ENCODE data around the gene VAMP4. TPM values are rescaled to one million over a fixed set of nuclear protein-coding genes. Genes with fewer than 3 reads are reported as not detected.

VAMP4 gene
- total and polyA plus RNA-seq, 2 donors (not counting 3 experiments of a cell fraction or from before 2014, with no cell fraction given): 2.1 to 10.4 TPM

- FAIRE-seq: no peak
- H3K9ac ChIP-seq (replicated peaks; ENCODE audit: extremely low read depth, insufficient read depth, low read length): no peak overlapping the region
- no peak for TF ChIP-seq GATA2 (IDR thresholded peaks at IDR 0.05; ENCODE audit: insufficient read depth, insufficient read length, low read depth, low read length)
- H3K27ac ChIP-seq (ENCODE audit: insufficient read depth, low read depth, low read length): no peak overlapping the region
- intact Hi-C loops (cut with micrococcal nuclease): no loop called here
- H3K9me1 ChIP-seq (replicated peaks; ENCODE audit: control insufficient read depth, extremely low read depth, insufficient read depth, low read length): no peaks in the 10 kb centered on the region
- no TSS peak for BruUV-seq (replicated peaks)
- peak overlapping the region; percentile 91 for H3K4me2 ChIP-seq (ENCODE audit: insufficient read depth, low read length)
- no peaks in the 10 kb centered on the region for H3K9me3 ChIP-seq (replicated peaks; ENCODE audit: control insufficient read depth, insufficient read depth, low read length)
- H2AFZ ChIP-seq (ENCODE audit: low read depth, low read length): no peak overlapping the region
- dilution Hi-C loops (cut with MboI; ENCODE audit: extremely low pct_ligation_motif_present, low sequenced_read_pairs): no loop called here
- H3K79me2 ChIP-seq (ENCODE audit: control insufficient read depth, insufficient read depth, low read length): peaks cover 13% of the 10 kb centered on the region
- H3K4me3 ChIP-seq (replicated peaks in 1 of 3; ENCODE audit: insufficient read depth in 1 of 3, low read depth in 1 of 3, low read length in 3 of 3): no peak overlapping the region
- ChIA-PET POLR2A (no interaction called here), CTCF (interaction anchor here (1.2 to 4.3 kb wide), 11 partner anchors 8 to 245 kb away, joined by 3 to 22 read pairs (median 4); partner anchors contain the start of gene METTL13)
- H4K20me1 ChIP-seq (replicated peaks; ENCODE audit: control insufficient read depth, extremely low read depth, insufficient read depth, low read length): no peaks in the 10 kb centered on the region
- H3K4me1 ChIP-seq (ENCODE audit: control insufficient read depth, extremely low read depth, insufficient read depth, low read length): peaks cover 31% of the 10 kb centered on the region
- DNase-seq (ENCODE audit: low read depth, low spot score): peak; percentile 9
- peaks cover 2 to 4% of the 10 kb centered on the region in 2 experiments for H3K36me3 ChIP-seq (ENCODE audit: control insufficient read depth in 2 of 2, extremely low read depth in 1 of 2, insufficient read depth in 2 of 2, low read length in 2 of 2)
- H3K27me3 ChIP-seq (ENCODE audit: control insufficient read depth in 2 of 2, insufficient read depth in 2 of 2, low read length in 2 of 2): no peaks in the 10 kb centered on the region
Observed at GRCh38 chr1:171740356-171740863, 1.5 kb downstream of the VAMP4 start.

- ChIA-PET CTCF (interaction anchor here (0.6 to 3.4 kb wide), 9 partner anchors 12 to 95 kb away, joined by 3 to 20 read pairs (median 4); partner anchors contain the start of gene METTL13), POLR2A (no interaction called here)
- intact Hi-C loops (cut with micrococcal nuclease) (no loop called here), dilution Hi-C loops (cut with MboI; ENCODE audit: extremely low pct_ligation_motif_present, low sequenced_read_pairs) (no loop called here)
- H3K79me2 ChIP-seq (ENCODE audit: control insufficient read depth, insufficient read depth, low read length): peaks cover 13% of the 10 kb centered on the region
- no peak overlapping the region for H3K27ac ChIP-seq (ENCODE audit: insufficient read depth, low read depth, low read length)
- TF ChIP-seq EZH2 (IDR thresholded peaks at IDR 0.05; ENCODE audit: borderline replicate concordance, low read depth, low read length, severe bottlenecking) (no peak), CTCF (IDR thresholded peaks at IDR 0.05; ENCODE audit: extremely low read depth in 1 of 2, insufficient read depth in 1 of 2, low read depth in 1 of 2, low read length in 2 of 2) (no peak), MYC (IDR thresholded peaks at IDR 0.05; ENCODE audit: low read depth, low read length) (no peak), POLR2AphosphoS5 (IDR thresholded peaks at IDR 0.05; ENCODE audit: insufficient read depth, low read depth, low read length) (no peak), MAX (IDR thresholded peaks at IDR 0.05; ENCODE audit: insufficient read depth, insufficient read length) (no peak), GATA2 (IDR thresholded peaks at IDR 0.05; ENCODE audit: insufficient read depth, insufficient read length, low read depth, low read length) (no peak), FOS (IDR thresholded peaks at IDR 0.05; ENCODE audit: borderline replicate concordance, insufficient read depth, low read length) (peak; percentile 55), JUN (IDR thresholded peaks at IDR 0.05; ENCODE audit: borderline replicate concordance, insufficient read depth, insufficient read length, low read depth) (peak; percentile 80)
- no peak overlapping the region for H2AFZ ChIP-seq (ENCODE audit: low read depth, low read length)
- H3K9me3 ChIP-seq (replicated peaks; ENCODE audit: control insufficient read depth, insufficient read depth, low read length): no peaks in the 10 kb centered on the region
- H3K4me3 ChIP-seq (replicated peaks in 1 of 3; ENCODE audit: insufficient read depth in 1 of 3, low read depth in 1 of 3, low read length in 3 of 3): no peak overlapping the region
- H3K4me1 ChIP-seq (ENCODE audit: control insufficient read depth, extremely low read depth, insufficient read depth, low read length): peaks cover 31% of the 10 kb centered on the region
- BruUV-seq (replicated peaks): no TSS peak
- H3K4me2 ChIP-seq (ENCODE audit: insufficient read depth, low read length): peak overlapping the region; percentile 91
- no peaks in the 10 kb centered on the region for H4K20me1 ChIP-seq (replicated peaks; ENCODE audit: control insufficient read depth, extremely low read depth, insufficient read depth, low read length)
- no peaks in the 10 kb centered on the region for H3K27me3 ChIP-seq (ENCODE audit: control insufficient read depth in 2 of 2, insufficient read depth in 2 of 2, low read length in 2 of 2)
- FAIRE-seq (no peak), DNase-seq (ENCODE audit: low read depth, low spot score) (peak; percentile 53)
- peaks cover 2 to 4% of the 10 kb centered on the region in 2 experiments for H3K36me3 ChIP-seq (ENCODE audit: control insufficient read depth in 2 of 2, extremely low read depth in 1 of 2, insufficient read depth in 2 of 2, low read length in 2 of 2)
- H3K9me1 ChIP-seq (replicated peaks; ENCODE audit: control insufficient read depth, extremely low read depth, insufficient read depth, low read length): no peaks in the 10 kb centered on the region
- H3K9ac ChIP-seq (replicated peaks; ENCODE audit: extremely low read depth, insufficient read depth, low read length): no peak overlapping the region
Observed at GRCh38 chr1:171739656-171740055, 2.2 kb downstream of the VAMP4 start.
